ENCODE data around the gene FBXL17.

FBXL17 gene

GRCh38 chr5:107945061-107945460 is 436.8 kb downstream of the FBXL17 start:
- H4K91ac ChIP-seq (ENCODE audit: low read depth, low read length, poor library complexity): no peak overlapping the region
- peaks cover 0 to 6% of the 10 kb centered on the region in 2 donors for H3K4me1 ChIP-seq (ENCODE audit: control insufficient read depth in 2 of 2, insufficient read depth in 1 of 2, low read depth in 1 of 2, low read length in 2 of 2)
- no peak overlapping the region for H2AFZ ChIP-seq (ENCODE audit: low read length)
- no peak overlapping the region for H2BK5ac ChIP-seq (ENCODE audit: low read length)
- H3K36me3 ChIP-seq (replicated peaks in 1 of 2; ENCODE audit: control insufficient read depth in 2 of 2, insufficient read depth in 2 of 2, low read length in 2 of 2): no peaks in the 10 kb centered on the region
- no peak overlapping the region for H3K4me3 ChIP-seq (ENCODE audit: low read length in 2 of 2)
- H3K4me2 ChIP-seq (ENCODE audit: insufficient read depth, low read length, poor library complexity, severe bottlenecking): no peak overlapping the region
- H2BK12ac ChIP-seq (ENCODE audit: low read length): no peak overlapping the region
- peaks cover 0 to 3% of the 10 kb centered on the region in 2 donors for H3K9me3 ChIP-seq (replicated peaks in 1 of 2; ENCODE audit: control insufficient read depth in 2 of 2, insufficient read depth in 1 of 2, low read depth in 1 of 2, low read length in 2 of 2)
- no peak overlapping the region for H3K18ac ChIP-seq (ENCODE audit: low read length)
- no peak overlapping the region for H4K8ac ChIP-seq (ENCODE audit: low read depth, low read length)
- WGBS, 2 donors (ENCODE audit: extremely low coverage in 2 of 2, insufficient read length in 2 of 2, insufficient replicate concordance in 1 of 2): no CpG with 5 or more reads among the region's 2 CpGs
- no peak overlapping the region for H3K9ac ChIP-seq (ENCODE audit: low read depth, low read length, poor library complexity)
- H3K27ac ChIP-seq (replicated peaks; ENCODE audit: low read length): no peak overlapping the region
- H2AK5ac ChIP-seq (ENCODE audit: low read depth, low read length): no peak overlapping the region
- H3K79me1 ChIP-seq (ENCODE audit: low read depth, low read length): no peaks in the 10 kb centered on the region
- H2BK120ac ChIP-seq (ENCODE audit: low read depth, low read length): no peak overlapping the region
- no peaks in the 10 kb centered on the region for H3K27me3 ChIP-seq (ENCODE audit: control insufficient read depth in 3 of 3, insufficient read depth in 3 of 3, low read depth in 1 of 3, low read length in 3 of 3)
- no peak overlapping the region for H3K23ac ChIP-seq (ENCODE audit: low read depth, low read length, poor library complexity)
- no peak overlapping the region for H2BK15ac ChIP-seq (ENCODE audit: low read length)
- no peak for DNase-seq (ENCODE audit: low spot score)
- H3K4ac ChIP-seq (ENCODE audit: low read length): no peak overlapping the region
- H3K14ac ChIP-seq (ENCODE audit: low read length): no peak overlapping the region

- Histone ChIP-seq H3K4me3 (ENCODE audit: low read length in 2 of 2) (no peak overlapping the region), H4K91ac (ENCODE audit: low read depth, low read length, poor library complexity) (no peak overlapping the region), H3K4me2 (ENCODE audit: insufficient read depth, low read length, poor library complexity, severe bottlenecking) (no peak overlapping the region), H4K8ac (ENCODE audit: low read depth, low read length) (no peak overlapping the region), H2BK12ac (ENCODE audit: low read length) (no peak overlapping the region), H3K27ac (replicated peaks; ENCODE audit: low read length) (no peak overlapping the region), H2AFZ (ENCODE audit: low read length) (no peak overlapping the region), H2BK5ac (ENCODE audit: low read length) (no peak overlapping the region), H2BK120ac (ENCODE audit: low read depth, low read length) (no peak overlapping the region), H3K9ac (ENCODE audit: low read depth, low read length, poor library complexity) (no peak overlapping the region), H3K4ac (ENCODE audit: low read length) (no peak overlapping the region), H3K18ac (ENCODE audit: low read length) (no peak overlapping the region), H2AK5ac (ENCODE audit: low read depth, low read length) (no peak overlapping the region), H3K79me1 (ENCODE audit: low read depth, low read length) (no peaks in the 10 kb centered on the region), H3K23ac (ENCODE audit: low read depth, low read length, poor library complexity) (no peak overlapping the region), H3K14ac (ENCODE audit: low read length) (no peak overlapping the region), H3K36me3 (replicated peaks in 1 of 2; ENCODE audit: control insufficient read depth in 2 of 2, insufficient read depth in 2 of 2, low read length in 2 of 2) (no peaks in the 10 kb centered on the region), H2BK15ac (ENCODE audit: low read length) (no peak overlapping the region), H3K9me3 (replicated peaks in 1 of 2; ENCODE audit: control insufficient read depth in 2 of 2, insufficient read depth in 1 of 2, low read depth in 1 of 2, low read length in 2 of 2) (peaks cover 0 to 3% of the 10 kb centered on the region in 2 donors), H3K27me3 (ENCODE audit: control insufficient read depth in 3 of 3, insufficient read depth in 3 of 3, low read depth in 1 of 3, low read length in 3 of 3) (no peaks in the 10 kb centered on the region), H3K4me1 (ENCODE audit: control insufficient read depth in 2 of 2, insufficient read depth in 1 of 2, low read depth in 1 of 2, low read length in 2 of 2) (peaks cover 0 to 6% of the 10 kb centered on the region in 2 donors)
- DNase-seq (ENCODE audit: low spot score): no peak
These were observed 438.0 kb downstream of the FBXL17 start for GRCh38 chr5:107943923-107944322.

GRCh38 chr5:107941036-107941435 is 440.9 kb downstream of the FBXL17 start:
- Histone ChIP-seq H3K27me3 (ENCODE audit: control insufficient read depth in 3 of 3, insufficient read depth in 3 of 3, low read depth in 1 of 3, low read length in 3 of 3) (no peaks in the 10 kb centered on the region), H2BK15ac (ENCODE audit: low read length) (no peak overlapping the region), H2BK12ac (ENCODE audit: low read length) (no peak overlapping the region), H4K8ac (ENCODE audit: low read depth, low read length) (no peak overlapping the region), H3K4ac (ENCODE audit: low read length) (no peak overlapping the region), H2BK120ac (ENCODE audit: low read depth, low read length) (no peak overlapping the region), H3K14ac (ENCODE audit: low read length) (no peak overlapping the region), H3K23ac (ENCODE audit: low read depth, low read length, poor library complexity) (no peak overlapping the region), H2BK5ac (ENCODE audit: low read length) (no peak overlapping the region), H4K91ac (ENCODE audit: low read depth, low read length, poor library complexity) (no peak overlapping the region), H3K9me3 (replicated peaks in 1 of 2; ENCODE audit: control insufficient read depth in 2 of 2, insufficient read depth in 1 of 2, low read depth in 1 of 2, low read length in 2 of 2) (peaks cover 0 to 3% of the 10 kb centered on the region in 2 donors), H2AK5ac (ENCODE audit: low read depth, low read length) (no peak overlapping the region), H3K18ac (ENCODE audit: low read length) (no peak overlapping the region), H3K4me3 (ENCODE audit: low read length in 2 of 2) (no peak overlapping the region), H3K36me3 (replicated peaks in 1 of 2; ENCODE audit: control insufficient read depth in 2 of 2, insufficient read depth in 2 of 2, low read length in 2 of 2) (no peaks in the 10 kb centered on the region), H3K4me2 (ENCODE audit: insufficient read depth, low read length, poor library complexity, severe bottlenecking) (no peak overlapping the region), H3K9ac (ENCODE audit: low read depth, low read length, poor library complexity) (no peak overlapping the region), H3K79me1 (ENCODE audit: low read depth, low read length) (no peaks in the 10 kb centered on the region), H2AFZ (ENCODE audit: low read length) (no peak overlapping the region), H3K4me1 (ENCODE audit: control insufficient read depth in 2 of 2, insufficient read depth in 1 of 2, low read depth in 1 of 2, low read length in 2 of 2) (peaks cover 13 to 19% of the 10 kb centered on the region in 2 donors), H3K27ac (replicated peaks; ENCODE audit: low read length) (no peak overlapping the region)
- DNase-seq (ENCODE audit: low spot score): no peak
- no CpG with 5 or more reads among the region's 2 CpGs for WGBS, 2 donors (ENCODE audit: extremely low coverage in 2 of 2, insufficient read length in 2 of 2, insufficient replicate concordance in 1 of 2)

- Histone ChIP-seq H3K27me3 (ENCODE audit: control insufficient read depth in 3 of 3, insufficient read depth in 3 of 3, low read depth in 1 of 3, low read length in 3 of 3) (no peaks in the 10 kb centered on the region), H4K91ac (ENCODE audit: low read depth, low read length, poor library complexity) (no peak overlapping the region), H2AFZ (ENCODE audit: low read length) (no peak overlapping the region), H2BK15ac (ENCODE audit: low read length) (no peak overlapping the region), H2BK120ac (ENCODE audit: low read depth, low read length) (no peak overlapping the region), H3K27ac (replicated peaks; ENCODE audit: low read length) (peak overlapping the region; percentile 50), H4K8ac (ENCODE audit: low read depth, low read length) (no peak overlapping the region), H2AK5ac (ENCODE audit: low read depth, low read length) (no peak overlapping the region), H3K4me1 (ENCODE audit: control insufficient read depth in 2 of 2, insufficient read depth in 1 of 2, low read depth in 1 of 2, low read length in 2 of 2) (peaks cover 12 to 44% of the 10 kb centered on the region in 2 donors), H3K18ac (ENCODE audit: low read length) (peak overlapping the region; percentile 33), H3K36me3 (replicated peaks in 1 of 2; ENCODE audit: control insufficient read depth in 2 of 2, insufficient read depth in 2 of 2, low read length in 2 of 2) (no peaks in the 10 kb centered on the region), H3K79me1 (ENCODE audit: low read depth, low read length) (no peaks in the 10 kb centered on the region), H3K23ac (ENCODE audit: low read depth, low read length, poor library complexity) (no peak overlapping the region), H3K9me3 (replicated peaks in 1 of 2; ENCODE audit: control insufficient read depth in 2 of 2, insufficient read depth in 1 of 2, low read depth in 1 of 2, low read length in 2 of 2) (peaks cover 0 to 3% of the 10 kb centered on the region in 2 donors), H2BK12ac (ENCODE audit: low read length) (no peak overlapping the region), H3K4me3 (ENCODE audit: low read length in 2 of 2) (peak overlapping the region in 1 of 2 donors; percentile 2), H2BK5ac (ENCODE audit: low read length) (no peak overlapping the region), H3K4ac (ENCODE audit: low read length) (no peak overlapping the region), H3K4me2 (ENCODE audit: insufficient read depth, low read length, poor library complexity, severe bottlenecking) (no peak overlapping the region), H3K14ac (ENCODE audit: low read length) (no peak overlapping the region), H3K9ac (ENCODE audit: low read depth, low read length, poor library complexity) (no peak overlapping the region)
- no CpG with 5 or more reads among the region's 8 CpGs for WGBS, 2 donors (ENCODE audit: extremely low coverage in 2 of 2, insufficient read length in 2 of 2, insufficient replicate concordance in 1 of 2)
- no peak for DNase-seq (ENCODE audit: low spot score)
These were observed 444.1 kb downstream of the FBXL17 start for GRCh38 chr5:107937651-107938355.
